K562 (cell line): Measurements from ENCODE around the gene CBFA2T3. TPM values are rescaled to one million over a fixed set of nuclear protein-coding genes. Genes with fewer than 3 reads are reported as not detected.

Source experiments
- ATAC-seq: fragments of 200-7000 bp; cut with Tn5 transposase; 3 replicates; pipeline ENCODE4 v1.9.1; 2020; ENCODE audit warnings: moderate library complexity
- BruUV-seq: library from RNA; stranded (reverse); fragments of 400-500 nt; replicated peaks from 2 replicates; lab custom pipeline; 2021; lab: Mats Ljungman, UMichigan
- CTCF ChIA-PET: fragments of 300-600 bp; formaldehyde crosslinking; extraction: SDS; loops from one replicate; lab custom pipeline; 2021; ENCODE audit warnings: low intra/inter-chr PET ratio; lab: Yijun Ruan, JAX
- POLR2A ChIA-PET: fragments of 300-600, 350-650 bp; sonication (Branson Sonifier 250); formaldehyde crosslinking; extraction: SDS; loops from one replicate; lab custom pipeline; 2021; ENCODE audit warnings: antibody characterized with exemption, inconsistent platforms; lab: Yijun Ruan, JAX
- DNase-seq, 4 experiments: peaks; one replicate each; pipeline versions ENCODE4 v3.0.0 to v3.0.0-alpha.2; 2011 to 2018; ENCODE audit warnings: low spot score in 3 of 4, mixed read lengths in 3 of 4; ENCODE audit errors: extremely low read depth in 1 of 4
- FAIRE-seq: peaks from 2 replicates; lab custom pipeline; 2011; peaks lifted over from hg19 to GRCh38; lab: Jason Lieb, UNC
- H2AFZ ChIP-seq: 2 replicates; pipeline ENCODE4 v1.6.0; 2011; ENCODE audit warnings: low read depth, low read length, control low read depth, inconsistent platforms
- H3K27ac ChIP-seq: fragments of 200-600 bp; 3 replicates; pipeline ENCODE4 v1.8.0; 2011; ENCODE audit warnings: low read depth, mild to moderate bottlenecking, control low read depth, inconsistent platforms, low read length, moderate library complexity, mixed read lengths; ENCODE audit errors: extremely low read depth
- H3K27me3 ChIP-seq, 2 experiments: fragments of 300-600 bp in 1 of 2; 2 replicates in 1 of 2; 3 replicates in 1 of 2; pipeline versions ENCODE4 v1.6.0 to v1.8.0; 2011; ENCODE audit warnings: inconsistent platforms in 2 of 2, low read length in 2 of 2, mild to moderate bottlenecking in 1 of 2, mixed read lengths in 1 of 2, moderate library complexity in 1 of 2; ENCODE audit not compliant: control insufficient read depth in 2 of 2, insufficient read depth in 2 of 2
- H3K36me3 ChIP-seq: fragments of 300-600 bp; 3 replicates; pipeline ENCODE4 v1.8.0; 2011; ENCODE audit warnings: mild to moderate bottlenecking, low read length, inconsistent platforms; ENCODE audit not compliant: control insufficient read depth, insufficient read depth
- H3K4me1 ChIP-seq, 2 experiments: fragments of 200-600 bp in 1 of 2; replicated peaks in 1 of 2; 2 replicates in 1 of 2; 3 replicates in 1 of 2; pipeline versions ENCODE4 v1.5.1 to v1.8.0; 2011; ENCODE audit warnings: inconsistent platforms in 2 of 2, low read length in 2 of 2, mild to moderate bottlenecking in 1 of 2, mixed read lengths in 1 of 2, moderate library complexity in 1 of 2; ENCODE audit not compliant: control insufficient read depth in 2 of 2, insufficient read depth in 2 of 2
- H3K4me2 ChIP-seq: 2 replicates; pipeline ENCODE4 v1.6.1; 2011; ENCODE audit warnings: low read length, control low read depth, inconsistent platforms, mixed read lengths; ENCODE audit not compliant: insufficient read depth
- H3K4me3 ChIP-seq: fragments of 200-600 bp; sonication (generic), shearing (Covaris generic); 2 replicates; pipeline ENCODE4 v1.5.1; 2016; ENCODE audit warnings: control low read depth, inconsistent platforms
- H3K79me2 ChIP-seq: fragments of 200-600 bp; 3 replicates; pipeline ENCODE4 v1.8.0; 2011; ENCODE audit warnings: low read length, inconsistent platforms; ENCODE audit not compliant: control insufficient read depth, insufficient read depth
- H3K9ac ChIP-seq, 2 experiments: 2 replicates each; pipeline versions ENCODE4 v1.6.0 to v1.6.1; 2011; ENCODE audit warnings: low read depth in 2 of 2, low read length in 2 of 2, control low read depth in 1 of 2, inconsistent platforms in 1 of 2, mild to moderate bottlenecking in 1 of 2, mixed read lengths in 1 of 2; ENCODE audit not compliant: insufficient read depth in 1 of 2
- H3K9me1 ChIP-seq: one replicate; pipeline ENCODE4 v1.6.0; 2011; ENCODE audit warnings: inconsistent platforms, mild to moderate bottlenecking, low read length, moderate library complexity; ENCODE audit not compliant: control insufficient read depth, insufficient read depth
- H3K9me3 ChIP-seq: replicated peaks from 2 replicates; pipeline ENCODE4 v1.5.1; 2011; ENCODE audit warnings: low read depth, low read length, inconsistent platforms; ENCODE audit not compliant: control insufficient read depth, insufficient read depth
- H4K20me1 ChIP-seq: replicated peaks from 2 replicates; pipeline ENCODE4 v1.6.1; 2011; ENCODE audit warnings: low read length, inconsistent platforms, mixed read lengths; ENCODE audit not compliant: control insufficient read depth, insufficient read depth
- ARID1B ChIP-seq: fragments of 450-650 bp; IDR thresholded peaks from 2 replicates; pipeline ENCODE4 v1.6.1; 2016; ENCODE audit warnings: antibody characterized with exemption, mild to moderate bottlenecking, inconsistent platforms
- CBFA2T3 ChIP-seq: fragments of 450-650 bp; IDR thresholded peaks from 2 replicates; pipeline ENCODE4 v1.6.1; 2017
- CREB1 ChIP-seq, 2 experiments: sonication (generic) in 1 of 2; formaldehyde crosslinking in 1 of 2; IDR thresholded peaks; 2 replicates each; pipeline versions ENCODE4 v1.6.1 to v1.8.0; 2012 to 2022; ENCODE audit warnings: inconsistent platforms in 1 of 2, mild to moderate bottlenecking in 1 of 2, missing genetic modification reagents in 1 of 2, moderate library complexity in 1 of 2
- DPF2 ChIP-seq: fragments of 450-650 bp; IDR thresholded peaks from 2 replicates; pipeline ENCODE4 v1.6.1; 2016
- HDGF ChIP-seq: fragments of 450-650 bp; IDR thresholded peaks from 2 replicates; pipeline ENCODE4 v1.6.1; 2016
- HMGN3 ChIP-seq: IDR thresholded peaks from 2 replicates; pipeline ENCODE4 v1.6.1; 2011; ENCODE audit warnings: borderline replicate concordance, low read depth, mild to moderate bottlenecking, mixed read lengths, low read length; ENCODE audit not compliant: insufficient read length; ENCODE audit errors: extremely low read depth
- KDM1A ChIP-seq, 2 experiments: fragments of 450-650 bp; IDR thresholded peaks; 2 replicates each; pipeline ENCODE4 v1.6.1; 2016; ENCODE audit warnings: mild to moderate bottlenecking in 2 of 2
- POLR2A ChIP-seq: fragments of 450-650 bp; conservative IDR thresholded peaks from 2 replicates; pipeline ENCODE4 v1.6.1; 2016
- SMC3 ChIP-seq: conservative IDR thresholded peaks from 2 replicates; pipeline ENCODE4 v1.6.1; 2011; ENCODE audit warnings: low read depth, low read length, improper control_type of control experiment; ENCODE audit not compliant: insufficient read depth
- WGBS: fragments of 100-300 bp; shearing (Covaris generic); methylation state at CpG from one replicate; pipeline ENCODE4 v1.1.6; 2016; ENCODE audit warnings: low coverage, mixed read lengths; ENCODE audit not compliant: insufficient coverage; ENCODE audit errors: missing lambda C conversion rate; 5-methylcytosine and 5-hydroxymethylcytosine counted together
- in situ Hi-C: fragments of 300-500 bp; cut with MboI; formaldehyde crosslinking; loops from 4 replicates; pipeline ENCODE4 v1.15.0; 2018; ENCODE audit warnings: inconsistent platforms, mixed read lengths
- intact Hi-C: fragments of 100-400 bp; cut with micrococcal nuclease; formaldehyde crosslinking; loops from 2 replicates; pipeline ENCODE4 v1.14.2; 2022
- polyA plus RNA-seq, 8 experiments: library from polyadenylated mRNA; depleted of rRNA in 4 of 8; stranded (reverse) in 5 of 8; unstranded in 3 of 8; fragments of >200 nt; fragmentation: Nextera tagmentation in 2 of 8; fragmentation: Illumina TruSeq in 1 of 8; extraction: Ambion mirVana in 2 of 8; extraction: Trizol in 1 of 8; gene quantifications; 2 replicates each; pipeline versions ENCODE4 v1.2.1 to v1.2.3, GENCODE V29; 2011 to 2014; ENCODE audit warnings: inconsistent platforms in 1 of 8, missing spikeins in 1 of 8
- total RNA-seq, 7 experiments: library from RNA; depleted of rRNA in 6 of 7; stranded (reverse); fragments of >200 nt in 6 of 7; fragmentation: Illumina TruSeq in 2 of 7; extraction: Trizol in 2 of 7; gene quantifications; 2 replicates each; pipeline versions ENCODE4 v1.2.1 to v1.2.3, GENCODE V29; 2011 to 2021; ENCODE audit warnings: low replicate concordance in 1 of 7
- TF ChIP-seq, protein P1 (sequence below): sonication (generic); formaldehyde crosslinking; IDR thresholded peaks from 2 replicates; pipeline ENCODE4 v1.8.0; 2022; ENCODE audit warnings: missing genetic modification reagents, mild to moderate bottlenecking, borderline replicate concordance
- TF ChIP-seq, protein P2 (sequence below), 2 experiments: fragments of 450-650 bp; conservative IDR thresholded peaks; 2 replicates each; pipeline ENCODE4 v1.6.1; 2017; ENCODE audit warnings: mild to moderate bottlenecking in 2 of 2, moderate library complexity in 2 of 2
- TF ChIP-seq, protein P3 (sequence below): sonication (generic); formaldehyde crosslinking; IDR thresholded peaks from 2 replicates; pipeline ENCODE4 v1.8.0; 2022; ENCODE audit warnings: mild to moderate bottlenecking, missing genetic modification reagents, borderline replicate concordance
- TF ChIP-seq, protein P4 (sequence below), 2 experiments: fragments of 450-650 bp in 1 of 2; IDR thresholded peaks; 2 replicates each; pipeline ENCODE4 v1.6.1; 2011 to 2017; ENCODE audit warnings: low read depth in 2 of 2, antibody characterized with exemption in 1 of 2, borderline replicate concordance in 1 of 2, low read length in 1 of 2, mild to moderate bottlenecking in 1 of 2, mixed read lengths in 1 of 2; ENCODE audit not compliant: control insufficient read depth in 1 of 2

Gene CBFA2T3
- total and polyA plus RNA-seq, 9 of the 15 experiments (the other 6 are each of a cell fraction or from before 2014, with no cell fraction given), result 2.3 to 145 (median 6.7) TPM

DNA sequence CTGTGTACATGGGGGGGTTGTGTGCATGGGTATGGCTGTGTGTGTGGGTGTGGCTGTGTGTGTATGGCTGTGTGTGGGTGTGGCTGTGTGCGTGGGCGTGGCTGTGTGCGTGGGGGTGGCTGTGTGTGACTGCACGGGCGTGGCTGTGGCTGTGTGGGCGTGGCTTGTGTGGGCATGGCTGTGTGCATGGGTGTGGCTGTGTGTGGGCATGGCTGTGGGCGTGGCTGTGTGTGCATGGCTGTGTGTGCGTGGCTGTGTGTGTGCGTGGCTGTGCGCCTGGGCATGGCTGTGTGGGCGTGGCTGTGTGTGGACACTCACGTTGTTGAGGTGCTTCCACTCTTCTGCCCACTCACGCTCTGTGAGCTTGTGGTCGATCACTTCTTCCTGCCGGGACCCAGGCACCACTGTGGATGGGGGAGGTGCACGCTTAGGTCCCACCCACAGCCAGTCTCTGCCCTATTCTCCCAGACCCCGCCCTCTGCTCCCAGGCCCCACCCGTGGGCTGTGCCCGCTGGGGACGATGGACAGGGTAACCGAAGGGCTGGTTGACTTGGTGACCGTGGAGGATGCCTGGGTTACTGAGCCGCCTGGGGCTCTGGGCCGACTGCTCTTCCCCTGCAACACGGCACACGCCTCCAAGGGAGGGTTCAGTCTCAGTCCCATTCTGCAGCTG, 94.5 kb downstream of the CBFA2T3 start:
- H4K20me1 ChIP-seq, result no peaks in the 10 kb centered on the region
- H3K79me2 ChIP-seq, result peaks cover 16% of the 10 kb centered on the region
- peaks cover 100% of the 10 kb centered on the region for H3K36me3 ChIP-seq
- FAIRE-seq (peak; percentile 77), ATAC-seq (peak; percentile 84), DNase-seq (peak; percentile 61 to 85 (median 69))
- H3K4me2 ChIP-seq, result no peak overlapping the region
- in situ Hi-C loops, result no loop called here
- no TSS peak for BruUV-seq
- peaks cover 0 to 83% of the 10 kb centered on the region in 2 experiments; a peak in 2 of 5 replicates for H3K4me1 ChIP-seq
- H3K27ac ChIP-seq, result no peak overlapping the region; the same call in 2 of the 3 replicates
- POLR2A ChIA-PET, result interaction anchor here (0.6 to 0.9 kb wide), 2 partner anchors 24 to 215 kb away, joined by 3 to 4 read pairs; no protein-coding TSS in a partner anchor
- 79% methylated on average over 18 of the region's 26 CpGs for whole genome bisulfite sequencing
- no peaks in the 10 kb centered on the region for H3K27me3 ChIP-seq
- no peak overlapping the region for H3K4me3 ChIP-seq
- intact Hi-C loops, result no loop called here
- no peak overlapping the region for H2AFZ ChIP-seq
- no peak overlapping the region for H3K9ac ChIP-seq
- no peaks in the 10 kb centered on the region for H3K9me1 ChIP-seq
- no peaks in the 10 kb centered on the region for H3K9me3 ChIP-seq
- CTCF ChIA-PET, result no interaction called here
- TF ChIP-seq ARID1B (peak; percentile 46), KDM1A (IDR thresholded peaks at IDR 0.05) (0 out of 4 replicates have a peak, but pooled peaks of 1 of the 2 experiments have one; percentile 46), CBFA2T3 (0 out of 2 replicates have a peak, but pooled peaks have one; percentile 16), POLR2A (peak; percentile 63; the same call in 1 of the 2 replicates), HMGN3 (peak; percentile 30), CREB1 (IDR thresholded peaks at IDR 0.05) (no peak), CREB1 (CRISPR knock-in tag; IDR thresholded peaks at IDR 0.05) (0 out of 2 replicates have a peak, but pooled peaks have one; percentile 37), DPF2 (peak; percentile 65; the same call in 1 of the 2 replicates), HDGF (peak; percentile 87; the same call in 1 of the 2 replicates), SMC3 (no peak)
- TF ChIP-seq, protein P1, sequence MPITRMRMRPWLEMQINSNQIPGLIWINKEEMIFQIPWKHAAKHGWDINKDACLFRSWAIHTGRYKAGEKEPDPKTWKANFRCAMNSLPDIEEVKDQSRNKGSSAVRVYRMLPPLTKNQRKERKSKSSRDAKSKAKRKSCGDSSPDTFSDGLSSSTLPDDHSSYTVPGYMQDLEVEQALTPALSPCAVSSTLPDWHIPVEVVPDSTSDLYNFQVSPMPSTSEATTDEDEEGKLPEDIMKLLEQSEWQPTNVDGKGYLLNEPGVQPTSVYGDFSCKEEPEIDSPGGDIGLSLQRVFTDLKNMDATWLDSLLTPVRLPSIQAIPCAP (CRISPR knock-in tag), result no peak
- TF ChIP-seq, protein P2, sequence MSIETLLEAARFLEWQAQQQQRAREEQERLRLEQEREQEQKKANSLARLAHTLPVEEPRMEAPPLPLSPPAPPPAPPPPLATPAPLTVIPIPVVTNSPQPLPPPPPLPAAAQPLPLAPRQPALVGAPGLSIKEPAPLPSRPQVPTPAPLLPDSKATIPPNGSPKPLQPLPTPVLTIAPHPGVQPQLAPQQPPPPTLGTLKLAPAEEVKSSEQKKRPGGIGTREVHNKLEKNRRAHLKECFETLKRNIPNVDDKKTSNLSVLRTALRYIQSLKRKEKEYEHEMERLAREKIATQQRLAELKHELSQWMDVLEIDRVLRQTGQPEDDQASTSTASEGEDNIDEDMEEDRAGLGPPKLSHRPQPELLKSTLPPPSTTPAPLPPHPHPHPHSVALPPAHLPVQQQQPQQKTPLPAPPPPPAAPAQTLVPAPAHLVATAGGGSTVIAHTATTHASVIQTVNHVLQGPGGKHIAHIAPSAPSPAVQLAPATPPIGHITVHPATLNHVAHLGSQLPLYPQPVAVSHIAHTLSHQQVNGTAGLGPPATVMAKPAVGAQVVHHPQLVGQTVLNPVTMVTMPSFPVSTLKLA (conservative IDR thresholded peaks at IDR 0.05), result peak in 1 of 2 experiments; percentile 79; a peak in 3 of 4 replicates
- TF ChIP-seq, protein P3, sequence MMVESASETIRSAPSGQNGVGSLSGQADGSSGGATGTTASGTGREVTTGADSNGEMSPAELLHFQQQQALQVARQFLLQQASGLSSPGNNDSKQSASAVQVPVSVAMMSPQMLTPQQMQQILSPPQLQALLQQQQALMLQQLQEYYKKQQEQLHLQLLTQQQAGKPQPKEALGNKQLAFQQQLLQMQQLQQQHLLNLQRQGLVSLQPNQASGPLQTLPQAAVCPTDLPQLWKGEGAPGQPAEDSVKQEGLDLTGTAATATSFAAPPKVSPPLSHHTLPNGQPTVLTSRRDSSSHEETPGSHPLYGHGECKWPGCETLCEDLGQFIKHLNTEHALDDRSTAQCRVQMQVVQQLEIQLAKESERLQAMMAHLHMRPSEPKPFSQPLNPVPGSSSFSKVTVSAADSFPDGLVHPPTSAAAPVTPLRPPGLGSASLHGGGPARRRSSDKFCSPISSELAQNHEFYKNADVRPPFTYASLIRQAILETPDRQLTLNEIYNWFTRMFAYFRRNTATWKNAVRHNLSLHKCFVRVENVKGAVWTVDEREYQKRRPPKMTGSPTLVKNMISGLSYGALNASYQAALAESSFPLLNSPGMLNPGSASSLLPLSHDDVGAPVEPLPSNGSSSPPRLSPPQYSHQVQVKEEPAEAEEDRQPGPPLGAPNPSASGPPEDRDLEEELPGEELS (CRISPR knock-in tag), result peak; percentile 80; the same call in 1 of the 2 replicates
- TF ChIP-seq, protein P4, sequence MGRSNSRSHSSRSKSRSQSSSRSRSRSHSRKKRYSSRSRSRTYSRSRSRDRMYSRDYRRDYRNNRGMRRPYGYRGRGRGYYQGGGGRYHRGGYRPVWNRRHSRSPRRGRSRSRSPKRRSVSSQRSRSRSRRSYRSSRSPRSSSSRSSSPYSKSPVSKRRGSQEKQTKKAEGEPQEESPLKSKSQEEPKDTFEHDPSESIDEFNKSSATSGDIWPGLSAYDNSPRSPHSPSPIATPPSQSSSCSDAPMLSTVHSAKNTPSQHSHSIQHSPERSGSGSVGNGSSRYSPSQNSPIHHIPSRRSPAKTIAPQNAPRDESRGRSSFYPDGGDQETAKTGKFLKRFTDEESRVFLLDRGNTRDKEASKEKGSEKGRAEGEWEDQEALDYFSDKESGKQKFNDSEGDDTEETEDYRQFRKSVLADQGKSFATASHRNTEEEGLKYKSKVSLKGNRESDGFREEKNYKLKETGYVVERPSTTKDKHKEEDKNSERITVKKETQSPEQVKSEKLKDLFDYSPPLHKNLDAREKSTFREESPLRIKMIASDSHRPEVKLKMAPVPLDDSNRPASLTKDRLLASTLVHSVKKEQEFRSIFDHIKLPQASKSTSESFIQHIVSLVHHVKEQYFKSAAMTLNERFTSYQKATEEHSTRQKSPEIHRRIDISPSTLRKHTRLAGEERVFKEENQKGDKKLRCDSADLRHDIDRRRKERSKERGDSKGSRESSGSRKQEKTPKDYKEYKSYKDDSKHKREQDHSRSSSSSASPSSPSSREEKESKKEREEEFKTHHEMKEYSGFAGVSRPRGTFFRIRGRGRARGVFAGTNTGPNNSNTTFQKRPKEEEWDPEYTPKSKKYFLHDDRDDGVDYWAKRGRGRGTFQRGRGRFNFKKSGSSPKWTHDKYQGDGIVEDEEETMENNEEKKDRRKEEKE (IDR thresholded peaks at IDR 0.05; ENCODE audit: borderline replicate concordance in 1 of 2, control insufficient read depth in 1 of 2, low read depth in 2 of 2, low read length in 1 of 2), result 0 out of 4 replicates have a peak, but pooled peaks of 1 of the 2 experiments have one; percentile 82
